ENCODE results near the gene GDPD2.

Gene GDPD2

GRCh38 chrX:70466968-70467367 lies 43.9 kb downstream of the GDPD2 start:
- H3K27ac ChIP-seq: no peak overlapping the region
- DNase-seq (ENCODE audit: low read depth, low spot score): no peak

- H3K27ac ChIP-seq: no peak overlapping the region
- DNase-seq (ENCODE audit: low read depth, low spot score): no peak
These were observed 45.6 kb downstream of the GDPD2 start for GRCh38 chrX:70468709-70469108.

GRCh38 chrX:70470850-70471289 lies 47.8 kb downstream of the GDPD2 start:
- no peak for DNase-seq (ENCODE audit: low read depth, low spot score)
- no peak overlapping the region for H3K27ac ChIP-seq

GRCh38 chrX:70476166-70476933 lies 53.2 kb downstream of the GDPD2 start:
- peak overlapping the region; percentile 81 for H3K27ac ChIP-seq
- no peak for DNase-seq (ENCODE audit: low read depth, low spot score)

GRCh38 chrX:70476934-70477733 lies 54.0 kb downstream of the GDPD2 start:
- no peak for DNase-seq (ENCODE audit: low read depth, low spot score)
- H3K27ac ChIP-seq: peak overlapping the region; percentile 81

GRCh38 chrX:70477734-70478075 lies 54.6 kb downstream of the GDPD2 start:
- no peak for DNase-seq (ENCODE audit: low read depth, low spot score)
- peak overlapping the region; percentile 81 for H3K27ac ChIP-seq

GRCh38 chrX:70478526-70479245 lies 55.6 kb downstream of the GDPD2 start:
- H3K27ac ChIP-seq: peak overlapping the region; percentile 81
- no peak for DNase-seq (ENCODE audit: low read depth, low spot score)

- DNase-seq (ENCODE audit: low read depth, low spot score): no peak
- H3K27ac ChIP-seq: peak overlapping the region; percentile 81
These were observed 56.3 kb downstream of the GDPD2 start for GRCh38 chrX:70479247-70479921.

GRCh38 chrX:70479922-70480659 lies 57.0 kb downstream of the GDPD2 start:
- no peak for DNase-seq (ENCODE audit: low read depth, low spot score)
- peak overlapping the region; percentile 81 for H3K27ac ChIP-seq

GRCh38 chrX:70480660-70481018 lies 57.5 kb downstream of the GDPD2 start:
- no peak overlapping the region for H3K27ac ChIP-seq
- DNase-seq (ENCODE audit: low read depth, low spot score): no peak

GRCh38 chrX:70481471-70482270 lies 58.6 kb downstream of the GDPD2 start:
- H3K27ac ChIP-seq: no peak overlapping the region
- no peak for DNase-seq (ENCODE audit: low read depth, low spot score)

GRCh38 chrX:70482300-70482699 lies 59.2 kb downstream of the GDPD2 start:
- no peak overlapping the region for H3K27ac ChIP-seq
- no peak for DNase-seq (ENCODE audit: low read depth, low spot score)

All from epithelial cell of prostate (primary cell).